Left kidney (tissue), 2 donors: Measurements from ENCODE around the gene RASSF1. TPM values are rescaled to one million over a fixed set of nuclear protein-coding genes. Genes with fewer than 3 reads are reported as not detected.
A peak's percentile ranks its signal among the peaks of the same experiment; 100 is the strongest.

Source experiments
- DNase-seq: peaks from one replicate; pipeline ENCODE4 v3.0.0-alpha.2; 2013
- polyA plus RNA-seq: library from polyadenylated mRNA; unstranded; fragments of 120-200 nt; gene quantifications from one replicate; pipeline ENCODE4 v1.2.1, GENCODE V29; 2013; ENCODE audit not compliant: insufficient read length

Gene RASSF1
- polyA plus RNA-seq, 1 donor: 19.6 TPM

- DNase-seq: no peak
Measured at GRCh38 chr3:50345586-50346234, 5.1 kb upstream of the RASSF1 start, which contains the start of gene ZMYND10. Gene ZMYND10 (minus strand): TSS chr3:50345732. CDS start chr3:50345579, 153 bp downstream.

DNA sequence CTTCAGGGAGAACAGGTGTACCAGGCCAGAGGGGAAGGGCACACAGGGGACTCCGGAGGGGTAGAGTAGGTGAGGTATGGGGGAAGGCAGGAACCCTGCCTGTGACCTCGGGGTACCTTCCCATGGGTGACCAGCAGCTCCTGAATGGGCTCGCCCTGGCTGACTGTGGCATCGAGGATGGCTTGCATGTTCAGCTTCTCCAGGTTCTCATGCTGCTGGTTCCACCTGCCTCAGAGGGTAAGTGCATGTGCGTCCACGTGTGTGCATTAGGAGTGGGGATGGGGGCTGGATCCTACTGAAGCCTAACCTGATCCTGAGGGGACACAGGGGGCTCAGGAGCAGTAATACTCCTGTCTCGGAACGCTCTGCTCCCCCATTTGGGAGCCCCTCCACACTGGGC, 4.4 kb upstream of the RASSF1 start:
- DNase-seq: no peak

DNA sequence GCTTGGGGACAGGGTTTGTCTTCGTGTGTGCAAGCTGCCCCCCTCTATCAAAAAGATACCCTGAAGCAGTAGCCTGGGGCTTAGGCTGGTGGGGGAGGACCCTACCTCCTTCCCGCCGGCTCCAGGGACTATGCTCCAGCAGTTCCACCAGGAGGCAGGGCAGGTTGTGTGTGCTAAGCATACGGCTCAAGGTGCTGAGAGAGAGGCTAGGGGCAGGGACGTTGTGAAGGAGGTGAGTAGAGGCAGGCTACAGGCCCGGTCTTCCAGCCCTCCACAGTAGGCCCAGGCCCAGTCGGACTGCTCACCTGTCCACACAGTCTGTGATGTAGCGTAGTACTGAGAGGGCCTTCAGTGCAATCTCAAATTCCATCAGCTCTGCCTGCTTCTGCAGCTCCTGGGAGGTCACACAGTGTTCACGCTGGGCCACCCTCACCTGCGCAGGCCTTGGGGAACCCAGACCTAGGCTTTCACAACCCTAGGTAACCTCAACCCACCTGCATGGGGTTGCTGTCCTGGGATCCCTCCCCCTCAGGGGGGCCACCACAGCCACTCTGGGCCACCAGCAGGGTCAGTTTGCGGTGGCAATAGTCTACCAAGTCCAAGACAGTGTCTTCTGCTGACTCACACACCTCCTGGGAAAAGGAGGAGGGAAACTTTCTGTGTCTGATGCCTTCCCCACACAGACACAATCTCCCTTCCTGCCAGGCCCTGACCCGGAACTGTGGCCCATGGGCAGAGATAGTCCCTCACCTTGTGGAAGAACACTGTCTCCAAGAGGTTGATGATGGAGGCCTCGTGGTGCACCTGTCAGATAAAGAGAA, 2.4 kb upstream of the RASSF1 start:
- DNase-seq: no peak

GRCh38 chr3:50341996-50342650, 1.5 kb upstream of the RASSF1 start:
- DNase-seq: no peak

GRCh38 chr3:50341537-50341936, 901 bp upstream of the RASSF1 start:
- no peak for DNase-seq

- no peak for DNase-seq
Measured at GRCh38 chr3:50340147-50340447, 539 bp downstream of the RASSF1 start.

DNA sequence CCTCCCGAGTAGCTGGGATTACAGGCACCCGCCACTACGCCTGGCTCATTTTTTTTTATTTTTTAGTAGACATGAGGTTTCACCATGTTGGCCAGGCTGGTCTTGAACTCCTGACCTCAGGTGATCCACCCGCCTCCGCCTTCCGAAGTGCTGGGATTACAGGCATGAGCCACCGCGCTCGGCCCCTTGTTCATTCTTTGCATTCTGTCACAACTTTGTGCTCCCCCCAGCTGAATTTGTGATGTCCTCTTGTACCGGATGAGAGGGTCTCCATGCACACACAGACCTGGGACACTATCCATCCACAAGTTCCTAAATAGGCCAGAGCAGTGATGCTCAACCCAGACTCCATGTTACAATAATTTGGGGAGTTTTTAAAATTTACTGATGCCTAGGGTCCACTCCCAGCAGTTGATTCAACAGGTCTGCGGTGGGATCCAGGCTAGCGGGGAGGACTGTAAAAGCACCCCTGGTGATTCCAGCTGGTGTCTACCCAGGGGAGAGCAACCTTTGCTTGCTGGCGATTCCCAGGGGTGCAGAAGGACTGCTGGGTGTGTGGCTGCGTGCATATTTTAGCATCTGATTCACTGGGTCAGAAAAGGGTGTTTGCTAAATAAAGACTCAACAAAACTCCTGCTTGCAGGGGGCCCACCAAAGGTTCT, 1.0 kb downstream of the RASSF1 start:
- no peak for DNase-seq

DNA sequence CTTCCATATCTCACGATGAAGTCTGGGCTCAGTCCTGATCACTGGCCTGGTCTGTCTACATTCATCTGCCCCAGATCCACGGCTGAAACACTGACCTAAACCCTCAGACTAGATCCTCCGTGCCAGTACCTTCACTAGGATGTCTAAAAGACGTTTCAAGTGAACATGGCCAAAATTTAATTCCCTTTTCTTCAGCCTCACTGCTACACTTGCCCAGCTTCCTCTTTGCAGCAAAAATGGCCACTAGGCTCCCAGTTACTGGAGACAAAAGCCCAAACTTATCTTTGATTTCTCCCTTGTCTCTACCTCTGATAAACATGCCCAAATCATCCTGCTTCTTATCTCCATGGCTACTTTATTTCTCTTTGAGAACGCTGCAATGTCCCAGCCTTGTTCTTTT, 1.7 kb downstream of the RASSF1 start:
- DNase-seq: no peak

GRCh38 chr3:50337175-50337861, 3.3 kb downstream of the RASSF1 start:
- peak; percentile 97 for DNase-seq

DNA sequence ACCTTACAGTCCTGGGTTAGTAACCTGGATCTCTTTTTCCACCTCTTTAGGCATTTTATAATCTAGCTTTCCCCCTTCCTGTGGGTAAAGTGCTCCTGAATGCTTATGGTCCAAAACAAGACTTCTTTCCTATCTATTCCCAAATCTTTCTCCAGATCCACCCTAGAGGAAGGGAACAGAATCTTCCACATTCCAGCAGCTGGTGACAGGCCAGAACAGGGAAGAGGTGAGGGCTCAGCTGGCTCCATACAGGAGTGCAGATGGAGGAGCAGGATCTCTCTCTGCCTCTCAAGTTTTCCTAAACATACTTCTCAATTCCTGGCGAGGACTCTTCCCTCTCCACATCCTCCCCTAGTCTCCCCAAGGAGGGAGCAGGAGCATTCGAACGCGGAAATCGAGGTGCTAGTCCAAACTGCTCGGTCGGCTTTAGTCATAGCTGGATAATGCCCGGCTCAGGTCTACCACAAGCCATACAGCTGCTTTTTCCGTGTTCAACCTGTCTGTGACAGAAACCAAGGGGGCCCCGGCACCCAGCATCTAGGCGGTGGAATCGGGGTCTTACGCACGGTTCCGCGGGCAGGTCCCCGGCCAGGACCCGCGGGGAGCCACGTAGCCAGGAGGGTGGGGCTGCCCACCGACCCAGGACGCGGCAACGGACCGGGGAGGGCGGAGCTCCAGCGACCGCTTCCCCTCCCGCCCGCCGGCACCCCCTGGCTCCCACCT, 4.0 kb downstream of the RASSF1 start:
- DNase-seq: no peak

DNA sequence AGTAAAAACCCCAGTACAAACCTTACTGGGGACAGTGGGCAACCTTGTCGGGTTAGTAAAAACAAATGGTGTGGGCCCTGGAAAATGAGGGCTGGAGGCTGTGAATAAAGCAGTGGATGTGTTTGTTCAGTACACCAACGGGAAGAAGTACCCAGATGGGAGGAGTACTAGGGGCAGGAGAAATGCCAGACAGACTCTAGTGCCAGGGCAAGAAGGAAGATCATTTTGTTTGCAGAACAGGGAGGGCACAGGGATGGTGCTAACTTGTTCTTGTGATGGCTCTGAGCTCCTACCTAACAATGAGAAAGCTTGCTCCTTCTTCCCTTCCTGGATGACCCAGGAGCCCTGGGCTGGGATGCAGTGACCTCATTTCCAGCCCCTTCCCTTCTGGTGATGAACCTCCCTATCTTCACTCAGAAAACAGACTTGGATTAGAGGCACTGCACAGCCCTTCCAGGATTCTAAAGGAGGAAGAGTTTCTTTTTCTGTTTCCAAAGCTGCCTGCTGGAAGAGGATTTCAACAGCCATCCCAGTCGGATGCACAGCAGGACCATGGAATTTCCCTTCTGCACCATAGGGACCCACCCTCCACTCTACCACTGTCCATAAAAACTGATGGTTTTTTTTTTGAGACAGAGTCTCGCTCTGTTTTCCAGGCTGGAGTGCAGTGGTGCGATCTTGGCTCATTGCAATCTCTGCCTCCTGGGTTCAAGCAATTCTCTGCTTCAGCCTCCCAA, 6.1 kb downstream of the RASSF1 start:
- DNase-seq: no peak

GRCh38 chr3:50333744-50334328, 6.8 kb downstream of the RASSF1 start:
- no peak for DNase-seq

DNA sequence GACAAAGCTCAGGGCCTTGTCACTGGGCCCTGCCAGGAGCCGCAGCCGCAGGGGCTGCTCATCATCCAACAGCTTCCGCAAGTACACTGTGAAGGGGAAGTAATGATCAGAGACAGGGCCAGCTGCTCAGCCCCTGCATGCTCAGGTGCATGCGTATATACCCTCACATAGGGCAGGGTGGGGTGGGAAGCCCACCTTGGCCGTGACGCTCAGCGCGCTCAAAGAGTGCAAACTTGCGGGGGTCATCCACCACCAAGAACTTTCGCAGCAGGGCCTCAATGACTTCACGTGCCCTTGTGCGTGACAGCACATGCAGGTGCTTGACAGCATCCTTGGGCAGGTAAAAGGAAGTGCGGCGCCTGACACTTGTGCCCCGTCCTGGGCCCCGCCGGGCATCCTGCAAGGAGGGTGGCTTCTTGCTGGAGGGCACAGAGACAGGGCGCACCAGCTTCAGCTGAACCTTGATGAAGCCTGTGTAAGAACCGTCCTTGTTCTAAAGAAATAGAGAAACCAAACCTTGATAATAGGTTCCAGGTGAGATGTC, 9.2 kb downstream of the RASSF1 start:
- no peak for DNase-seq

GRCh38 chr3:50330330-50330729, 10.3 kb downstream of the RASSF1 start:
- no peak for DNase-seq

GRCh38 chr3:50327943-50328691, 12.5 kb downstream of the RASSF1 start, which contains the start of gene TUSC2:
Gene TUSC2 (minus strand): TSS chr3:50328223. CDS start chr3:50328099, 124 bp downstream.
- peak; percentile 97 for DNase-seq

DNA sequence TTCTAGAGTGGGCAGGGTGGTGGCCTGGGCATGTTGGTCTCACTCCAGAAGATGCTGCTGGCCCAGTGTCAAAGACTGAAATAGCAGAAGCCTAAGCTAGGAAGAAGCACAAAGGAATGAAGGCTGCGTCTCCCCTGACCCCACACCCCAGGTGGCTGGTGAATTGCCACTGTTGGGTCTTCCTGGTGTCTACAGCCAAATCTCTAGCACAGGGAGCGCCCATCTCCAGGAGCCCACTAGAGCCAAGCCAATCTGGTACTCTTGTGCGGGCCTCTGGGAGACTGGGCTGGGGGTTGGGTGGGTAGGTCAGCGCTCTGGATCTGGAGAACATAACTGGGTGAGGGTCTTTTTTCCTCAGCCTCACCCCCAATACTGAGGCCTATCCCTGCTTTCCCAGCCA, 13.5 kb downstream of the RASSF1 start:
- no peak for DNase-seq

DNA sequence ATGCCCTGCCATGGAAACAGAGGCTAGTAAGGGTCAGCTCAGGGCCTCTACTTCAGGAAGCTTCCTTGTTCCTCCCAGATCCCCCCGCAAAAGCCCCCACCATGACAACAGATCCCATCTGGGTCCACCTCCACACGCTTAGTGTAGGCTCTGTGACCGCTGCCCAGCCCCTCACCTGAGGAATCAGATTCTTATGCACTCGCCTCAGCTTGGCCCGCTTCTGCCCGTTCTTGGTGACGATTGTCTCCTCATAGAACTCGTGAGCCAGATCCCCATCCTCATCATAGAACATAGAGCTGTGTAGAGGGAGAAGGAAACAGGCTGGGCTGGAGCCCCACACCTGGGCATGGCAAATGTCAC, 14.5 kb downstream of the RASSF1 start:
- no peak for DNase-seq

GRCh38 chr3:50325497-50326181, 15.0 kb downstream of the RASSF1 start:
- no peak for DNase-seq

DNA sequence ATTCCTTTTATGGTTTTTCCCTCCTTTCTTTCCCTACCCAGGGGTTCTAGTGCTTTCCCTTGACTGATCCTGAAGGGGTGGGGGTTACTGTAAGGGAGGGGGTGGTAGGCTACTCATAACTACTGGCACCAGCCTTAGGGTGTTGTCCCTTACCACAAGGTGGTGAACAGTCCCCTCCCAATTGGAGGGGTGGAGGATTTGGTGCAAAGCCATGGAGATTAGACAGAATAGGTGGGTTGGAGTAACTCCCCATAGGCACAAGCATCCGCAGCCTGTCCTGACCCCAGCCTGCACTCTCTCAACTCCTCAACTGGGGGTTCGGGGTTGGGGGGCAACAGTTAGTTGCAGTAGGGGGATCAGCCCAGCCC, 15.5 kb downstream of the RASSF1 start:
- no peak for DNase-seq
